Measurements from ENCODE around the gene DOCK4. TPM values are rescaled to one million over a fixed set of nuclear protein-coding genes. Genes with fewer than 3 reads are reported as not detected.

Gene DOCK4
- total and polyA plus RNA-seq, 2 of the 8 experiments (the other 6 are each of a cell fraction or from before 2014, with no cell fraction given), result 5.1 to 23.6 TPM

DNA sequence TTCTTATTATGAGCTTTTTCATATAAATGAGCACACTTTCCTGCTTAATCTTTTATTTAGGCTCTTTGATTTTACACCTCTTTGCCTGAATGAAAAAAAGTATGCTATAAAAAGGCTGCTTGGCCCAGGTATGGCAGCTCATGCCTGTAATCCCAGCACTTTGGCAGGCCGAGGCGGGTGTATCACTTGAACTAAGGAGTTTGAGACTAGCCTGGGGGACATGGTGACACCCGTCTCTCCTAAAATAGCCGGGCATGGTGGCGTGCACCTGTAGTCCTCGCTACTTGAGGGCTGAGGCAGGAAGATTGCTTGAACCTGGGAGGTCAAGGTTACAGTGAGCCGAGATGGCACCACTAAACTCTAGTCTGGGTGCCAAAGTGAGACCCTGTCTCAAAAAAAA, 72.9 kb downstream of the DOCK4 start:
- WGBS, 2 experiments (ENCODE audit: extremely low coverage in 1 of 2, insufficient coverage in 1 of 2, insufficient read length in 1 of 2, insufficient replicate concordance in 2 of 2, low coverage in 1 of 2, low lambda C conversion rate in 2 of 2, missing lambda C conversion rate in 1 of 2), result 92% methylated on average over 7 of the region's 7 CpGs; no CpG with 5 or more reads in 1 of the 2 experiments
- Histone ChIP-seq H3K4me3 (ENCODE audit: extremely low read depth in 1 of 4, insufficient read depth in 2 of 4, low read depth in 3 of 4, low read length in 4 of 4) (no peak overlapping the region), H3K4ac (replicated peaks; ENCODE audit: insufficient read length, low read depth, low read length) (no peak overlapping the region), H3K14ac (ENCODE audit: insufficient read length) (no peak overlapping the region), H3K18ac (ENCODE audit: extremely low read depth, low read length) (no peak overlapping the region), H4K91ac (replicated peaks; ENCODE audit: insufficient read length, low read length) (no peak overlapping the region), H2BK15ac (ENCODE audit: low read length) (no peak overlapping the region), H3K27me3 (replicated peaks in 1 of 4; ENCODE audit: control insufficient read depth in 3 of 4, extremely low read depth in 1 of 4, insufficient read depth in 3 of 4, low read length in 3 of 4) (no peaks in the 10 kb centered on the region), H3K4me1 (replicated peaks in 1 of 4; ENCODE audit: control insufficient read depth in 3 of 4, insufficient read depth in 4 of 4, low read length in 3 of 4) (peaks cover 0 to 17% (median 8%) of the 10 kb centered on the region in 4 experiments; a peak in 4 of 7 replicates), H3K9ac (replicated peaks in 1 of 4; ENCODE audit: extremely low read depth in 1 of 4, low read depth in 3 of 4, low read length in 3 of 4) (no peak overlapping the region), H2BK5ac (ENCODE audit: low read depth, low read length) (no peak overlapping the region), H3K79me1 (ENCODE audit: low read depth, low read length) (peaks cover 2% of the 10 kb centered on the region; the same call in 1 of the 2 replicates), H3K27ac (ENCODE audit: low read depth, low read length) (no peak overlapping the region), H3K36me3 (ENCODE audit: control insufficient read depth in 2 of 4, insufficient read depth in 4 of 4, low read length in 3 of 4) (no peaks in the 10 kb centered on the region), H4K8ac (ENCODE audit: extremely low read depth, insufficient read depth, low read length) (no peak overlapping the region), H2AK5ac (ENCODE audit: low read depth, low read length) (no peak overlapping the region), H2BK120ac (replicated peaks; ENCODE audit: low read depth, low read length) (no peak overlapping the region), H2BK20ac (ENCODE audit: low read length) (no peak overlapping the region), H3K79me2 (ENCODE audit: control insufficient read depth in 1 of 2, insufficient read depth in 2 of 2, low read length in 2 of 2) (peaks cover 0 to 39% of the 10 kb centered on the region in 2 experiments; a peak in 2 of 4 replicates), H3K23ac (ENCODE audit: insufficient read length) (no peak overlapping the region), H3K23me2 (ENCODE audit: low read depth, low read length) (no peaks in the 10 kb centered on the region), H2AFZ (ENCODE audit: low read length) (no peak overlapping the region), H2BK12ac (ENCODE audit: low read depth, low read length) (no peak overlapping the region), H4K5ac (ENCODE audit: insufficient read length, low read depth, low read length) (no peak overlapping the region), H3K9me3 (ENCODE audit: insufficient read depth in 2 of 2, low read depth in 1 of 2, low read length in 1 of 2) (no peaks in the 10 kb centered on the region), H3K4me2 (ENCODE audit: insufficient read depth in 1 of 2, low read depth in 2 of 2, low read length in 2 of 2) (no peak overlapping the region), H4K20me1 (replicated peaks in 1 of 2; ENCODE audit: control insufficient read depth in 1 of 2, insufficient read depth in 2 of 2, low read length in 2 of 2) (no peaks in the 10 kb centered on the region), H3K56ac (replicated peaks; ENCODE audit: insufficient read length, low read depth, low read length) (no peak overlapping the region)
- POLR2A ChIA-PET (ENCODE audit: partially characterized antibody), result interaction anchor here (1.0 to 1.1 kb wide), 2 partner anchors 13 to 16 kb away, joined by 3 read pairs; no protein-coding TSS in a partner anchor
- CTCF ChIA-PET (ENCODE audit: partially characterized antibody), result interaction anchor here (0.8 to 1.4 kb wide), 6 partner anchors 9 to 89 kb away, joined by 3 to 5 read pairs (median 3); no protein-coding TSS in a partner anchor
- FAIRE-seq (no peak), DNase-seq (ENCODE audit: low read depth in 1 of 2, low spot score in 2 of 2) (no peak)
- no peak for TF ChIP-seq BCL11A (IDR thresholded peaks at IDR 0.05; ENCODE audit: low read depth in 2 of 2, low read length in 2 of 2)
- no peak for TF ChIP-seq SIN3A (conservative IDR thresholded peaks at IDR 0.05 in 1 of 2, IDR thresholded peaks at IDR 0.05 in 1 of 2; ENCODE audit: low read depth in 1 of 2, low read length in 2 of 2)
- TF ChIP-seq RBBP5 (IDR thresholded peaks at IDR 0.05; ENCODE audit: borderline replicate concordance, low read depth, low read length), result no peak
- TF ChIP-seq FOSL1 (IDR thresholded peaks at IDR 0.05; ENCODE audit: insufficient read depth, low read depth, low read length), result no peak
- TF ChIP-seq, protein P1, sequence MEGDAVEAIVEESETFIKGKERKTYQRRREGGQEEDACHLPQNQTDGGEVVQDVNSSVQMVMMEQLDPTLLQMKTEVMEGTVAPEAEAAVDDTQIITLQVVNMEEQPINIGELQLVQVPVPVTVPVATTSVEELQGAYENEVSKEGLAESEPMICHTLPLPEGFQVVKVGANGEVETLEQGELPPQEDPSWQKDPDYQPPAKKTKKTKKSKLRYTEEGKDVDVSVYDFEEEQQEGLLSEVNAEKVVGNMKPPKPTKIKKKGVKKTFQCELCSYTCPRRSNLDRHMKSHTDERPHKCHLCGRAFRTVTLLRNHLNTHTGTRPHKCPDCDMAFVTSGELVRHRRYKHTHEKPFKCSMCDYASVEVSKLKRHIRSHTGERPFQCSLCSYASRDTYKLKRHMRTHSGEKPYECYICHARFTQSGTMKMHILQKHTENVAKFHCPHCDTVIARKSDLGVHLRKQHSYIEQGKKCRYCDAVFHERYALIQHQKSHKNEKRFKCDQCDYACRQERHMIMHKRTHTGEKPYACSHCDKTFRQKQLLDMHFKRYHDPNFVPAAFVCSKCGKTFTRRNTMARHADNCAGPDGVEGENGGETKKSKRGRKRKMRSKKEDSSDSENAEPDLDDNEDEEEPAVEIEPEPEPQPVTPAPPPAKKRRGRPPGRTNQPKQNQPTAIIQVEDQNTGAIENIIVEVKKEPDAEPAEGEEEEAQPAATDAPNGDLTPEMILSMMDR (IDR thresholded peaks at IDR 0.05; ENCODE audit: control extremely low read depth in 1 of 3, insufficient read depth in 1 of 3, low read depth in 1 of 3, low read length in 3 of 3), result no peak
- TF ChIP-seq RFX5 (IDR thresholded peaks at IDR 0.05; ENCODE audit: borderline replicate concordance, low read depth, low read length), result no peak
- TF ChIP-seq EP300 (IDR thresholded peaks at IDR 0.05; ENCODE audit: borderline replicate concordance in 1 of 2, low read depth in 2 of 2, low read length in 2 of 2), result no peak
- TF ChIP-seq HDAC6 (IDR thresholded peaks at IDR 0.05; ENCODE audit: low read depth, low read length), result no peak
- TF ChIP-seq EZH2 (IDR thresholded peaks at IDR 0.05; ENCODE audit: low read depth, low read length, severe bottlenecking), result no peak
- TF ChIP-seq BACH1 (IDR thresholded peaks at IDR 0.05; ENCODE audit: low read length), result no peak

All from H1 (cell line).